Liver (tissue), 9 donors: ENCODE data around the gene FN1. TPM values are rescaled to one million over a fixed set of nuclear protein-coding genes. Genes with fewer than 3 reads are reported as not detected.

Experiments used
- DNase-seq: peaks from one replicate; pipeline ENCODE4 v3.0.0-alpha.2; 2017; ENCODE audit warnings: low spot score
- H3K27ac ChIP-seq, 2 donors: one replicate each; pipeline ENCODE4 v1.7.0; 2013; ENCODE audit warnings: inconsistent platforms in 2 of 2, low read length in 2 of 2, control low read depth in 1 of 2, low read depth in 1 of 2, mild to moderate bottlenecking in 1 of 2
- H3K27me3 ChIP-seq, 4 donors: one replicate each; pipeline versions ENCODE4 v1.6.1 to v1.7.0; 2013; ENCODE audit warnings: low read length in 3 of 4, inconsistent platforms in 1 of 4, mild to moderate bottlenecking in 1 of 4, moderate library complexity in 1 of 4; ENCODE audit not compliant: control insufficient read depth in 4 of 4, insufficient read depth in 4 of 4
- H3K36me3 ChIP-seq, 4 donors: one replicate each; pipeline versions ENCODE4 v1.6.1 to v1.7.0; 2013; ENCODE audit warnings: low read length in 3 of 4, mild to moderate bottlenecking in 3 of 4, low read depth in 1 of 4, moderate library complexity in 1 of 4; ENCODE audit not compliant: control insufficient read depth in 4 of 4, insufficient read depth in 3 of 4
- H3K4me1 ChIP-seq, 4 donors: one replicate each; pipeline versions ENCODE4 v1.6.1 to v1.7.0; 2013; ENCODE audit warnings: low read length in 3 of 4, mild to moderate bottlenecking in 3 of 4, moderate library complexity in 1 of 4; ENCODE audit not compliant: control insufficient read depth in 4 of 4, insufficient read depth in 4 of 4
- H3K4me3 ChIP-seq, 3 donors: one replicate each; pipeline versions ENCODE4 v1.6.1 to v1.7.0; 2013; ENCODE audit warnings: low read length in 3 of 3, control low read depth in 1 of 3, low read depth in 1 of 3, mild to moderate bottlenecking in 1 of 3
- H3K9ac ChIP-seq, 2 donors: one replicate each; pipeline ENCODE4 v1.7.0; 2013; ENCODE audit warnings: low read length in 2 of 2, mild to moderate bottlenecking in 2 of 2, moderate library complexity in 2 of 2, control low read depth in 1 of 2, low read depth in 1 of 2
- H3K9me3 ChIP-seq, 4 donors: one replicate each; pipeline versions ENCODE4 v1.6.1 to v1.7.0; 2013; ENCODE audit warnings: low read length in 3 of 4; ENCODE audit not compliant: control insufficient read depth in 4 of 4
- ATF3 ChIP-seq: IDR thresholded peaks from 2 replicates; pipeline ENCODE4 v1.6.1; 2016; ENCODE audit warnings: antibody characterized with exemption
- EGR1 ChIP-seq, 2 donors: IDR thresholded peaks; 2 replicates each; pipeline ENCODE4 v1.6.1; 2016 to 2018; ENCODE audit warnings: antibody characterized with exemption in 2 of 2, low read depth in 2 of 2
- FOXA1 ChIP-seq: IDR thresholded peaks from 2 replicates; pipeline ENCODE4 v1.6.1; 2016; ENCODE audit warnings: antibody characterized with exemption
- FOXA2 ChIP-seq: IDR thresholded peaks from 2 replicates; pipeline ENCODE4 v1.6.1; 2016; ENCODE audit warnings: antibody characterized with exemption
- HNF4A ChIP-seq, 2 donors: conservative IDR thresholded peaks; 2 replicates each; pipeline ENCODE4 v1.6.1; 2016; ENCODE audit warnings: antibody characterized with exemption in 2 of 2, mild to moderate bottlenecking in 2 of 2
- HNF4G ChIP-seq: IDR thresholded peaks from 2 replicates; pipeline ENCODE4 v1.6.1; 2016; ENCODE audit warnings: antibody characterized with exemption
- JUND ChIP-seq, 2 donors: IDR thresholded peaks; 2 replicates each; pipeline ENCODE4 v1.6.1; 2016; ENCODE audit warnings: antibody characterized with exemption in 2 of 2
- MAX ChIP-seq: IDR thresholded peaks from 2 replicates; pipeline ENCODE4 v1.6.1; 2016; ENCODE audit warnings: antibody characterized with exemption
- NR2F2 ChIP-seq: IDR thresholded peaks from 2 replicates; pipeline ENCODE4 v1.6.1; 2016; ENCODE audit warnings: antibody characterized with exemption
- RAD21 ChIP-seq, 2 donors: IDR thresholded peaks; 2 replicates each; pipeline ENCODE4 v1.6.1; 2016; ENCODE audit warnings: antibody characterized with exemption in 2 of 2, mild to moderate bottlenecking in 2 of 2
- RXRA ChIP-seq, 2 donors: IDR thresholded peaks; 2 replicates each; pipeline ENCODE4 v1.6.1; 2017 to 2018; ENCODE audit warnings: antibody characterized with exemption in 2 of 2, mild to moderate bottlenecking in 1 of 2
- SP1 ChIP-seq: IDR thresholded peaks from 2 replicates; pipeline ENCODE4 v1.6.1; 2018; ENCODE audit warnings: antibody characterized with exemption, mild to moderate bottlenecking
- TAF1 ChIP-seq: conservative IDR thresholded peaks from 2 replicates; pipeline ENCODE4 v1.6.1; 2016; ENCODE audit warnings: antibody characterized with exemption, mild to moderate bottlenecking
- YY1 ChIP-seq: IDR thresholded peaks from 2 replicates; pipeline ENCODE4 v1.6.1; 2016; ENCODE audit warnings: antibody characterized with exemption, mild to moderate bottlenecking
- ZBTB33 ChIP-seq: IDR thresholded peaks from 2 replicates; pipeline ENCODE4 v1.6.1; 2016; ENCODE audit warnings: antibody characterized with exemption
- WGBS: extraction: QIAGEN DNeasy Blood & Tissue Kit; methylation state at CpG from one replicate; pipeline ENCODE4 v1.1.7; 2013; 5-methylcytosine and 5-hydroxymethylcytosine counted together
- polyA plus RNA-seq, 2 donors: library from polyadenylated mRNA; stranded (reverse) in 1 of 2; unstranded in 1 of 2; fragments of 200-250 nt in 1 of 2; fragments of >200 nt in 1 of 2; fragmentation: Nextera tagmentation in 1 of 2; extraction: Ambion mirVana in 1 of 2; gene quantifications; one replicate each; pipeline versions ENCODE4 v1.2.1 to v1.2.3, GENCODE V29; 2013 to 2015
- total RNA-seq, 2 donors: library from RNA; depleted of rRNA; stranded (reverse); fragments of >200 nt; gene quantifications; one replicate each; pipeline ENCODE4 v1.2.3, GENCODE V29; 2014
- TF ChIP-seq, protein P1 (sequence below): fragments of 150-350 bp; IDR thresholded peaks from 2 replicates; pipeline ENCODE4 v1.5.1; 2017; ENCODE audit warnings: improper control_type of control experiment, low read depth, low read length; ENCODE audit not compliant: missing input control
- TF ChIP-seq, protein P2 (sequence below): IDR thresholded peaks from 2 replicates; pipeline ENCODE4 v1.6.1; 2016; ENCODE audit warnings: antibody characterized with exemption, mild to moderate bottlenecking
- donor health status: healthy.
- donor health status: healthy.
- donor health status: healthy.
- donor health status: healthy.
- donor health status: healthy.

Gene FN1
- total and polyA plus RNA-seq, 4 donors = 545 to 1,402 (median 837) TPM

DNA sequence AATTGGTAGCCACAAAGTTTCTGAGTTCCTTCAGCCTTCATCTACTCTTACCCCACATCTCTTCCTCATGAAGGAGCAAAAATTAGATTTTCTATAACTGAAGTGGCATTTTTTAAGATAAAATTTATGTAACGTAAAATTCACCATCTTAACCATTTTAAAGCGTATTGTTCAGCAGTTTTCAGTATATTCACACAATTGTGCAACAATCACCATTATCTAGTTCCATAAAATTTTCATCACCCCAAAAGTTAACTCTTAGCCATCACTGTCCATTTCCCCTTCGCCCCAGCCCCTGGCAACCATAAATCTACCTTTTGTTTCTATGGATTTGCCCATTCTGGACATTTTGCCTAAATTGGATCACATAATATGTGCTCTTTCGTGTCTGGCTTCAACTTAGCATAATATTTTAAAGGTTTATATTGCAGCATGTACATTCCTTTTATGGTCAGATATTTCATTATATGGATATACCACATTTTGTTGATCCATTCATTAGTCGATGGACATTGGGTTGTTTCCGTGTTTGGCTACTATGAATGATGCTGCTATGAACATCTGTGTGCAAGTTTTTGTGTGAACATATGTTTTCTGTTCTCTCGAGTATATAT is 79.4 kb downstream of the FN1 start (continued):
- no peak for TF ChIP-seq ZBTB33
- no peak for TF ChIP-seq ATF3
- no peak for TF ChIP-seq HNF4G
- no peak for TF ChIP-seq FOXA1

GRCh38 chr2:215355801-215356200 is 80.1 kb downstream of the FN1 start:
- Histone ChIP-seq H3K9ac (no peak overlapping the region), H3K27ac (no peak overlapping the region), H3K36me3 (peaks cover 0 to 13% (median 7%) of the 10 kb centered on the region in 4 donors), H3K4me3 (no peak overlapping the region), H3K4me1 (no peaks in the 10 kb centered on the region), H3K27me3 (no peaks in the 10 kb centered on the region), H3K9me3 (no peaks in the 10 kb centered on the region)
- DNase-seq = no peak
- WGBS = 94% methylated on average over 7 of the region's 7 CpGs
- TF ChIP-seq YY1 (no peak), JUND (IDR thresholded peaks at IDR 0.05) (no peak), ZBTB33 (no peak), RXRA (IDR thresholded peaks at IDR 0.05) (no peak), HNF4A (conservative IDR thresholded peaks at IDR 0.05) (no peak), SP1 (no peak), MAX (no peak), RAD21 (IDR thresholded peaks at IDR 0.05) (no peak), FOXA1 (no peak), EGR1 (IDR thresholded peaks at IDR 0.05; ENCODE audit: low read depth in 2 of 2) (no peak), ATF3 (no peak), TAF1 (no peak), NR2F2 (no peak), FOXA2 (no peak)
- TF ChIP-seq, protein P1, sequence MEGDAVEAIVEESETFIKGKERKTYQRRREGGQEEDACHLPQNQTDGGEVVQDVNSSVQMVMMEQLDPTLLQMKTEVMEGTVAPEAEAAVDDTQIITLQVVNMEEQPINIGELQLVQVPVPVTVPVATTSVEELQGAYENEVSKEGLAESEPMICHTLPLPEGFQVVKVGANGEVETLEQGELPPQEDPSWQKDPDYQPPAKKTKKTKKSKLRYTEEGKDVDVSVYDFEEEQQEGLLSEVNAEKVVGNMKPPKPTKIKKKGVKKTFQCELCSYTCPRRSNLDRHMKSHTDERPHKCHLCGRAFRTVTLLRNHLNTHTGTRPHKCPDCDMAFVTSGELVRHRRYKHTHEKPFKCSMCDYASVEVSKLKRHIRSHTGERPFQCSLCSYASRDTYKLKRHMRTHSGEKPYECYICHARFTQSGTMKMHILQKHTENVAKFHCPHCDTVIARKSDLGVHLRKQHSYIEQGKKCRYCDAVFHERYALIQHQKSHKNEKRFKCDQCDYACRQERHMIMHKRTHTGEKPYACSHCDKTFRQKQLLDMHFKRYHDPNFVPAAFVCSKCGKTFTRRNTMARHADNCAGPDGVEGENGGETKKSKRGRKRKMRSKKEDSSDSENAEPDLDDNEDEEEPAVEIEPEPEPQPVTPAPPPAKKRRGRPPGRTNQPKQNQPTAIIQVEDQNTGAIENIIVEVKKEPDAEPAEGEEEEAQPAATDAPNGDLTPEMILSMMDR = no peak
- TF ChIP-seq, protein P2, sequence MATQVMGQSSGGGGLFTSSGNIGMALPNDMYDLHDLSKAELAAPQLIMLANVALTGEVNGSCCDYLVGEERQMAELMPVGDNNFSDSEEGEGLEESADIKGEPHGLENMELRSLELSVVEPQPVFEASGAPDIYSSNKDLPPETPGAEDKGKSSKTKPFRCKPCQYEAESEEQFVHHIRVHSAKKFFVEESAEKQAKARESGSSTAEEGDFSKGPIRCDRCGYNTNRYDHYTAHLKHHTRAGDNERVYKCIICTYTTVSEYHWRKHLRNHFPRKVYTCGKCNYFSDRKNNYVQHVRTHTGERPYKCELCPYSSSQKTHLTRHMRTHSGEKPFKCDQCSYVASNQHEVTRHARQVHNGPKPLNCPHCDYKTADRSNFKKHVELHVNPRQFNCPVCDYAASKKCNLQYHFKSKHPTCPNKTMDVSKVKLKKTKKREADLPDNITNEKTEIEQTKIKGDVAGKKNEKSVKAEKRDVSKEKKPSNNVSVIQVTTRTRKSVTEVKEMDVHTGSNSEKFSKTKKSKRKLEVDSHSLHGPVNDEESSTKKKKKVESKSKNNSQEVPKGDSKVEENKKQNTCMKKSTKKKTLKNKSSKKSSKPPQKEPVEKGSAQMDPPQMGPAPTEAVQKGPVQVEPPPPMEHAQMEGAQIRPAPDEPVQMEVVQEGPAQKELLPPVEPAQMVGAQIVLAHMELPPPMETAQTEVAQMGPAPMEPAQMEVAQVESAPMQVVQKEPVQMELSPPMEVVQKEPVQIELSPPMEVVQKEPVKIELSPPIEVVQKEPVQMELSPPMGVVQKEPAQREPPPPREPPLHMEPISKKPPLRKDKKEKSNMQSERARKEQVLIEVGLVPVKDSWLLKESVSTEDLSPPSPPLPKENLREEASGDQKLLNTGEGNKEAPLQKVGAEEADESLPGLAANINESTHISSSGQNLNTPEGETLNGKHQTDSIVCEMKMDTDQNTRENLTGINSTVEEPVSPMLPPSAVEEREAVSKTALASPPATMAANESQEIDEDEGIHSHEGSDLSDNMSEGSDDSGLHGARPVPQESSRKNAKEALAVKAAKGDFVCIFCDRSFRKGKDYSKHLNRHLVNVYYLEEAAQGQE = no peak
